ENCODE results near the gene DUOXA1.

GRCh38 chr15:45140557-45141250 lies 11.0 kb upstream of the DUOXA1 start:
- TF ChIP-seq POLR2A (IDR thresholded peaks at IDR 0.05) = no peak
- no peak for TF ChIP-seq CTCF (IDR thresholded peaks at IDR 0.05)
- no peak for TF ChIP-seq EP300 (IDR thresholded peaks at IDR 0.05)

Data from ovary (tissue), 3 donors.